Uterus (tissue), 2 donors: ENCODE measurements around the gene SLC17A7.

Experiments used
- CTCF ChIP-seq, 4 experiments: fragments of 200-600 bp in 2 of 4; fragments of 450-650 bp in 2 of 4; sonication (generic) in 2 of 4; IDR thresholded peaks; one replicate each; pipeline ENCODE4 v1.5.1; 2016 to 2019; ENCODE audit warnings: antibody characterized with exemption in 4 of 4, mild to moderate bottlenecking in 2 of 4, moderate library complexity in 1 of 4
- POLR2A ChIP-seq, 2 donors: fragments of 450-650 bp; IDR thresholded peaks; one replicate each; pipeline ENCODE4 v1.6.1; 2016; ENCODE audit warnings: antibody characterized with exemption in 2 of 2, mild to moderate bottlenecking in 1 of 2, moderate library complexity in 1 of 2

- no peak for TF ChIP-seq CTCF (IDR thresholded peaks at IDR 0.05)
- no peak for TF ChIP-seq POLR2A (IDR thresholded peaks at IDR 0.05)
These were observed 49.1 kb upstream of the SLC17A7 start for GRCh38 chr19:49490287-49491029.
